ENCODE data around the gene MCTS1.
A peak's percentile ranks its signal among the peaks of the same experiment; 100 is the strongest.
"Not testable (repeated sequence)": the region's sequence is repeated elsewhere in the genome, so short reads cannot be mapped to it uniquely, and the experiment has no call there.

MCTS1 gene, protein sequence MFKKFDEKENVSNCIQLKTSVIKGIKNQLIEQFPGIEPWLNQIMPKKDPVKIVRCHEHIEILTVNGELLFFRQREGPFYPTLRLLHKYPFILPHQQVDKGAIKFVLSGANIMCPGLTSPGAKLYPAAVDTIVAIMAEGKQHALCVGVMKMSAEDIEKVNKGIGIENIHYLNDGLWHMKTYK

DNA sequence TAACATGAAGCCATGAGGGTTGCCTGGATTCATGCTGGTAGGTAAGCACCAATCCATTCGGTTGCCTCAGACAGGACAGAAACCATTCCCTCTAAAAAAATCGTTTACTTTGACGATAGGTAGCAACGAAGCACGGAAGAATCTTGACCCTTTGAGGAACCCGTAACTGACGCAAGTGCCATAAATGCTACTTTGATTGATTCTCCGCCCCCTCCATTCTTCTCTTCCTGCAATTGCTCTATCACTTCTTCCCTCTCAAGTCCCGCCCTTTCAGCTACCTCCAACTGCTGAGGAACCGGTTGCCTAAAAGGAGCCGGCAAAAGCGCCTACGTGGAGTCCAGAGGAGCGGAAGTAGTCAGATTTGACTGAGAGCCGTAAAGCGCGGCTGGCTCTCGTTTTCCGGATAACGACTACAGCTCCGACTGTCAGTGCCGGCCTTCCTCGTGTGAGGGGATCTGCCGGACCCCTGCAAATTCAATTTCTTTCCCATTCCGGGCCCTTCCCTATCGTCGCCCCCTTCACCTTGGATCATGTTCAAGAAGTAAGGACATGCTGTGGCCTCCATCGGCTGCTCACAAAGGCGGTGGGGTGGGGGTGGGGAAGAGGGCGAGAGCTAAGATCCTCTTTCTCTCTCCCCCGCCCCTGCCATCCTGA lies at the start of gene MCTS1:
MCTS1 (plus strand) TSS at position 395 of the 654 bp plus-strand sequence; CDS start at position 531, 136 bp downstream.
- FAIRE-seq: peak; percentile 92

DNA sequence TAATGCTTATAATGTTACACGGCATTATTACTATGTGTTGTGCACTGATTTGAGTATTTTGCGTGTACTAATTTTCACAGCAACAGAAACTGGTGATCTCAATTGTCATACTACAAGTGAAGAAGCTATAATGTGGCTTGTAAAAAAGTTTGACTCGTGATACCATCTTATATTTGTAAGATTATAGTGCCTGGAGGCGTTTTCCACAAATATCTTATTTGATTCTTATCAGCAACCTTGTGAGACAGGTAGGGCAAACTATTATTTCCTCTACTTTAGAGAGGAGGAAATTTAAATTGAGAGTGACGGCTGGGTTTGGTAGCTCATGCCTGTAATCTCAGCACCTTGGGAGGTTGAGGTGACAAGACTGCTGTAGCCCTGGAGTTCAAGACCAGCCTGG lies 47.6 kb upstream of the MCTS1 start:
- no peak for FAIRE-seq

DNA sequence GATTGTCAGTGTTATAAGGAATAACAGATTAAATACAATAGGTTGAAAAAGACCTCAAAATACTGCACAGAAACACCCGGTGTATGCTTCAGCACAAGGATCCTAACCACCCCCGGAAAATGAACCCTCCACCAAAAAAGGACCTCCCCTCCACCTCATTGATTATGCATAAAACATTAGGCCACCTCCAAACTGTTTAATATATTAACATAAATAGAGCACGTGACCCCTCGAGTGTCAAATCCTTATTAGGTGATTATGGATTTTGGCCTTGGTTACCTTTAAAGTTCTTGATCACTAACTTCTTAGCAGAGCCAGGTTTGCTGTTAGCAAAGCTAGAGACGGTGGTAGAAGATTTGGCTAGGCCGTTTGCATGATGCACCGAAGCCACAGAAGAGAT lies 44.1 kb upstream of the MCTS1 start:
- no peak for FAIRE-seq

DNA sequence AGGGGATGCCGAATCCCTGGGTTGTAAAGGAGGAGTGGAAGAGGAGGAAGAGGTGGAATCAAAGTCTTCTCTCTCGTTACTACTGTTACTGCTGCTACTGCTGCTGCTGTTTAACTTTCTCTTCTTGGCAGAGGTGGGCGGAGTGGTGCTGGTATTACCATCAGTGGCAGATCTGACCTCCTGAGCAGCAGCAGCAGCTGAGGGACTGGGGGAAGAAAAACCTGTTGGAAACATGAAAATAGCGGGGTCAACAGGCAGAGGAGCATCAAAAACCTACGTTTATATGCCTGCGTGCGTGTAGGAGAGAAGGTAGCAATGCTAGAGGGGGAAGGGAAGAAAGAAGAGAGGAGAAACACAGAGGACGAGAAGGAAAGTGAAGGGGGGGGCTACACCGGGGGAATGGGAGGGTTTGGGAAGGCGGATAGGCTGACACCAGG lies 43.5 kb upstream of the MCTS1 start:
- no peak for FAIRE-seq

DNA sequence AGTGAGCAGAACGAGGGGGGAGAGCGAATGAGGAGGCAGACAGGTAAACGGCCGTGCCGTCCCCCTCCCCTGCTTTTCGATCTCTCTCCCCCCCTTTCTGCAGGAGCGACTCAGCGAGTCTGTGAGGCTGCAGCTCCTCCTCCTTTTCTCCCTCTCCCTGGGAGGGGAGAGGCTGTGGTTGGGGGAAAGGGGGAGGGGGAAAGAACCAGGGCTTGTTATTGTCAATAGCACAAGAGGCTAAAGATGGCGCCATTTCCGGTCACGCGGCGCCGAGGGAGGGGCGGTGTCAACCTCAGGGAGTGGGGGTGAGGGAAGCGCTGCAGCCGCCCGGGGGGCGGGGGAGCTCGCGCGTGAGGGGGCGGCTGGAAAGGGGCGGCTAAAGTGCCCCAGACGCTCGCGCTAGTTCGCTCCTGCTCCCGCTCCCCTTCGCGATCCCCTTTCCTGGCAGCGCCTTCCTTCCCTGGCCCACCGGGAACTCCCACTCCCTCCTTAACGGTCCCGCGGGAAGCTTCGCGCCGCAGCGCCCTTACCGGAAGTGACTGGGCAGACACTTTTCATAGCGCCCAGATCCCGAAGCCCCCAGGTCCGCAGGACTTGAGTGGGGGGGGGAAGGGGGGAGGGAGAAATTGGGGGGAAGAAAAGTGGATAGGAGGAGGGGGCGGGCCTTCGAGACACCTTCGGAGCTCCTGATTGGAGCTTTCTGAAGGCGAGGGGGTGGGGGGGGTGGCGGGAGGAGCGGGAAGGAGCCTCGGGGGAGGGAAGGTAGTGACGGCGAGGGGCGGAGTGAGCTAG lies 42.9 kb upstream of the MCTS1 start, which contains the start of gene CUL4B:
CUL4B (minus strand) TSS at position 121 of the 792 bp plus-strand sequence. CDS start 324 bp downstream, outside the sequence.
- no peak for FAIRE-seq

DNA sequence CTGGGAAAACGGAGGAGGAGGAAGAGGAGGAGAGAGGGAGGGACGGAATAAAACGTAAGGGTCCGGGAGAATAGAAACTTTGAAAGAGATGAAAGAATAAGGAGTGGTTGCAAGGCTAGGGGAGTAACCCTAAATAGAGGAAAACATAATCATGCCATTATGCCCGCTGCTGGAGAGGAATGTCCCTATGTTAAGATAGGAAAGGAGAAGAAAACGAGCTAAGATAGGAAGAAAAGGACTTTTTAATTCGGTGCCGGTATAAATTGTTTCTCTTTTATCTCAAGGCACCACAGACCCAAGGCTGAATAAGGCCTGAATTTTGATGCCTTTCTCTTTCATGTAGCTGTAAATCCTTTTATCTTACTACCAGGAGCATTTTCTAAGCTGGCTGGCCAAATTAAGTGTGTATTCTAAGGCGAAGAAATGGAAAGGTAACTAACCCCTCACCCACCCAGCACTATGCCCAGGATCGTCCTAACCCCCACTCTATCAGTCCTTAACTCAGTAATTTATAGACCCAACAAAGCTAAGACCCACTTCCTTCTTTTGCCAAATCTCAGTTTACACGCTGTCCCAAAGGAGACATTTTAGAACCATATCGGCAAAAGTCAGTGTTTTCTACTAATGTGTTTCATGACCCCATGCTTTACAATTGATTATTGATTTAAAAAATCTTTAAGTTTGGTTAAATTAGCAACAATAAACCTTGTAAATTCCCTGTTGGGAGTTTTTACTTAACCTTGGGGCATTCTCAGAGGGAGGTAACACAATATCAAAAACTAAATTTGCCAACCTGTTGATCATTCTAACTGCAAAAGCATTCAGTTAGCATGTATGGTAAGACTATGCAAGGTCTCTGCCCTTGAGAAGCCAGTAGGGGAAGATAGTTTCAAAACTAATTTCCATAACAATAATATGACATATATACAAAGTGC lies 42.0 kb upstream of the MCTS1 start:
- no peak for FAIRE-seq

DNA sequence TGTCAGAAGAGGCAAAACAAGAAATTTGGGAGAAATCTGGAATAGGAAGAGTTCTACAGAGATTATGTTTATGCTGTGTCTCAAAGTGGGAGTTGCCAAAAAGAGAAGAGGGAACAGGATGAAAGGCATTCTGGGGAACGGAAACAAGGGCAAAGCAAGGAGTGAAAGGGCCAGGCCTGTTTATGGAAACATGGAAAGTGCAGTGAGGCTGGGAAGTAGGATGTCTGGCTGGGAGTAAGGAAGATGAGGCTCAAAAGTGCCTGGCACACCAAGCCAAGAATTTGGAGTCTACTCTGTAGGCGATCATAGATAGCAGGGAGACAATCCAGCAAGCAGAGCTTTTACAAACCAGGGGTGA lies 41.4 kb upstream of the MCTS1 start:
- no peak for FAIRE-seq

DNA sequence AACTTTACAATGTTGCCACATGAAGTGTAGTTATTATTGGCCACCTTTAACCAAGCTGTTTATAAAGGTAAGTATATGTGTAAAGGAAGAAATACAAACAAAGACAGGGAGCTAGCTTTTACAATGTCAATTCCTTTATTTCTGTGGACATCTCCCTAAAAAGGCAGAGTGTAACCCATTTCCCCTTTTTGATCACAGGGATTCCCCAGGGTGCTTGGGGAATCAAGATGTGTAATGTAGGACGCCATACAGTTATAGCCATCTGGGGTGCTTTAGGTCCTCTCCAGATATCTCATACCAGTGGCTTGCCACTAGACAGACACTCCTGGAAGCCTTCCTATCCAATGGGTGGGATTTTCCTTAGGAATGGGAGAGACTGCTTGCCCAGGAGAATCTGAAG lies 39.0 kb upstream of the MCTS1 start:
- no peak for FAIRE-seq

DNA sequence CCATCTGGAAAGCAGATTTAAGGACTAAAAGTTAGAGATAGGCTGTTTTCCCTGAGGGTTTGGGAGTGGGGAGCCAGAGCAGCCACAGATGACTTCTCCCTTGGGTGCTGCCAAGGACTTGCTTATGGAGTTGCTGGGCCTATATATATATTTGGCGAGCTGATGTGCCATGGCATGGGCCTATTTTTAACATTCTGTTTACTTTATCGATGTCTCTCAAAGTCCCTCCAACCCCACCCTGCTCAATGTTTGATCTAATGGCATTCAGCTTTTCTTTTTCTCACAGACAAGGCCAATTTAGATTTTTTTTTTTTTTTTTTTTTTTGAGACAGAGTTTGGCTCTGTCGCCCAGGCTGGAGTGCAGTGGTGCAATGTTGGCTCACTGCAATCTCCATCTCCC lies 37.1 kb upstream of the MCTS1 start:
- no peak for FAIRE-seq

DNA sequence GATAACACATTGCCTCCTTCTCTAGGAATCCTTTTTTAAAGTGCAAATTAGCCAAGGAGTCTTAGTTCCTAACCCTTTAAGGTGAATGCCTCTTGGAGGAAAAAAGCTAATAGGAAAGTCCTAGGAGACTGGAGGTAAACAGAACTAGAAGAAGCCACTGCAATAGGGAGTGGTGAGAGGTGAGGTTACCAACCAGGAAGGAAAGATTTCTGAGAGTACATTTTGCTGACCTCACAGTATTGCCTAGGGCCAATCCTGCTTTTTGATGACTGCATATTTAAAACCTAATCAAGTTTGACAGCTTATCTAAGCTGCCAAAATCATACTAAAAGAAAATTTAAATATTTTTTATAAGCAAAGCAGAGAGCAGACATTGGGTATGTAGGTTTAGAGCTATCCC lies 35.9 kb upstream of the MCTS1 start:
- FAIRE-seq: no peak

DNA sequence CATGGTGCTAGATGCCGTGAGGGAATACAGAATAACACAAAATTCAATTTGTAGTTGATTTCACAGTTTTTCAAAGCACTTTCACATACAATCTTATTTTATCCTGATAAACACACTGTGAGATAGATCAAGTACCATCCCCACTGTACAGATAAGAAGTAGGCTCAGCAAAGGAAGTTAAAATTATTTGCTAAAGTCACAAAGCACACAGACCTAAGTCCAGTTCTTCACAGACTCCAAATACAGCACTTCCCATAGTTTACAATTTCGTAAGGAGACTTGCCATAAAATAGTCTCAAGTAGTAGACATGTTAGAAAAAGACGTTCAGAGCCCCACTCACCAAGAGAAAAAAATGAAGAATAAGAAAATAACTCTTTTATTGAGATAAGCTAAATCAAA lies 35.3 kb upstream of the MCTS1 start:
- FAIRE-seq: no peak

DNA sequence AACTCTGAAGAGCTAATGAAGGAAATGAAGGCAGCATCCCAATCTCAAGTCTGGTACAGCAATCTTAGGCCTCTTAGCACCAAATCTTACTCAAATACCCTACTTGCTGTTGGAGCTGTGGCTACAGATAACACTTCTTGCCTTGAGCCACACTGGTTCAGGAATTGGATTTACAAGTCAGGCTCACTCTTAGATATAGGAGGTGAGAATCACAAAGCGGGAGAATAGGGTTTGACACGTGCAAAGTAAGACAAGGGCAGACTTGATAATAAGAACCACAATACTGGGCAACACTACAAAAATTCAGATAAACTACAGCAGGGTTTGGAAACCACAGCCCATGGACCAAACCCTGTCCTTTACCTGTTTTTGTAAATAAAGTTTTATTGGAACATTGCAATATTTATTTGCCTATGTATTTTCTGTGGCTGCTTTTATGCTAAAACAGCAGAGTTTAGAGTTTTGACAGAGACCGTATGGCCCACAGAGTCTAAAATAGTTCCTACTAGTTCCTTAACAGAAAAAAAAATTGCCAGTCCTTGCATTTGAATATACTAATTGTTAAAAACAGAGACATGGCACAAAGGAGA lies 33.8 kb upstream of the MCTS1 start:
- no peak for FAIRE-seq

DNA sequence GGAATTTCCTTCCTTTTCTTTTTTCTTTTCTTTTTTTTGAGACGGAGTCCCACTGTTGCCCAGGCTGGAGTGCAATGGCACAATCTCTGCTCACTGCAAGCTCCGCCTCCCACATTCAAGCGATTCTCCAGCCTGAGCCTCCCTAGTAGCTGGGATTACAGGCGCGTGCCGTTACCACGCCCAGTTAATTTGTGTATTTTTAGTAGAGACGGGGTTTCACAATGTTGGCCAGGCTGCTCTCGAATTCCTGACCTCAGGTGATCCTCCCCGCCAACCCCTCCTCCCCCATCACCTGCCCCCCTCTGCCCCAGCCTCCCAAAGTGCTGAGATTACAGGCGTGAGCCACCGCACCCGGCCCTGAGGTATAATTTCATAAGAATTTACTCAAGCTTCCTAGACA lies 30.1 kb upstream of the MCTS1 start:
- FAIRE-seq: not testable (repeated sequence)

DNA sequence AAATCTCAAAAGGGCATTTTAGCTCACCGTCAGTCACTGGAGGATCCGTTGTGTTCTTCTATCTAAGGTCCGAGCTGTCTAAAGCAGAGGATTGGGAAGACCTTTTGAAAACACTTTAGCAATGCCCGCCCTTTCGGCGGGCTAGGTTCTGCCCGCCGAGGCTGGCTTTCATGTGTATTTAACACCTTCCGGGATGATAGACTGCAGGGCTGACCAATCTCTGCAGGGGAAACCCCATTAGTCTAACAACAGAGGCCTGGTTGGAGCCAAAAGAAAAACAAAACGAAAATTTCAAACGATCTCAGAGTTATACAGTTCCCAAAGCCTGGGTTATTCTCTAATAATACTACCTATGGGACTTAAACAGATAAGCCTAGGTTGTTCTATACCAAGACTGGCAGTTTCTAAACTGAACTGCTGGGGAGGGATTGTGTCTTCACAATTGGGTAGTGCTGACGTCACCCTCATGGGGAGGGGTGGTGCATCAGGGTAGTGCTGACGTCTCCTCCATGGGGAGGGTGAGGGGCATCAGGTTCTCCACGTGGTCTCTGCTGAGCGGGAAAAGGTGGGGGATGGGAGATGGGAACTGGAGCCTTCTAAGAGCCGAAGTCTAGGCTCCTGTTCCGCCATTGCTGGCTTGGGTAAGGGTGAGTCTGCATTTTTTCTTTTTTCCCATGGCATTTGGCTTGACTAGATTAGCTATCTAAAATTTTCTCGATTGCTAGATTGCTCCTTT lies 28.4 kb upstream of the MCTS1 start:
- FAIRE-seq: no peak

DNA sequence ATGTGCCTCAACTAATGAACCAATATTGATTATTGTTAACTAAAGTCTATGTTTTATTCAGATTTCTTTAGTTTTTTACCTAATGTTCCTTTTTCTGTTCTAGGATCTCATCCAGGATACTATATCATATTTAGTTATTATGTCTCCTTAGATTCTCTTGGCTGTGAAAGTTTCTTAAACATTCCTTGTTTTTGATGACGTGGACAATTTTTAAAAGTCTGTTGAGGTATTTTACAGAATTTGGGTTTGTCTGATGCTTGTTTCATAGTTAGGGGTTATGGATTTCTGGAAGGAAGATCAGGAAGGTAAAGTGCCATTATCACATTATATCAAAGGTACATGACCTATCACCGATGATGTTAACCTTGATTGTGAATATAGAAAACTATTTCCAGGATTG lies 18.2 kb upstream of the MCTS1 start:
- no peak for FAIRE-seq

DNA sequence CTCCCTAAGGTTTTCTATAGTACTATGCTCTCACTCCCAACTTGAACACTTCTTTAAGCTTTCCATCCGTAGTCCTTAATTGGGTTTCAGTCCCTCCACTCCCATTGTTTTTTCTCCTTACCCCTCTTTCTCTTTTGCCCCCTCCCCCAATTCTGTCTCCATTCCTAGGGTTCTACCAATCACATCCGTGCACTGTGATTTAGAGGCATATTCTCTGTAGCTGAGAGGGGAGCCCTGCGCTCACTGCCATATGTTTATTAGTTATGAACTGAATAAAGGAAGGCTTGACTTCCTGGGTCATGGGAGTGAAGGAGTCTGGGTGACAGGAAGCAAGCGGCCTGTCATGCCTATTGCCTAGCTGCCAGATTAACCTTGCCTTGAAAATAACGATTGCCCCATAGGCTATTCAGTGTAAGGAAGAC lies 471 bp downstream of the MCTS1 start:
- FAIRE-seq: no peak

DNA sequence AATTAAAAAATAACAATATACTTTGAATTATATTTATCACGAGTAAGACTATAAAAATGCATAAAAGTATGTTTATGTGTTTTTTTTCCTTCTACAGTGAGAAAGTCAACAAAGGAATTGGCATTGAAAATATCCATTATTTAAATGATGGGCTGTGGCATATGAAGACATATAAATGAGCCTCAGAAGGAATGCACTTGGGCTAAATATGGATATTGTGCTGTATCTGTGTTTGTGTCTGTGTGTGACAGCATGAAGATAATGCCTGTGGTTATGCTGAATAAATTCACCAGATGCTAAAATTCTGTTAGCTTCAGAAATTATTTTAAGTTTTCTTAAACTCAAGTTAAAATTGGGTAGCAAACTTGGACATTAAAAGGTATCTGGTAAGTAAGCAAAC lies 8.2 kb downstream of the MCTS1 start:
- FAIRE-seq: no peak

DNA sequence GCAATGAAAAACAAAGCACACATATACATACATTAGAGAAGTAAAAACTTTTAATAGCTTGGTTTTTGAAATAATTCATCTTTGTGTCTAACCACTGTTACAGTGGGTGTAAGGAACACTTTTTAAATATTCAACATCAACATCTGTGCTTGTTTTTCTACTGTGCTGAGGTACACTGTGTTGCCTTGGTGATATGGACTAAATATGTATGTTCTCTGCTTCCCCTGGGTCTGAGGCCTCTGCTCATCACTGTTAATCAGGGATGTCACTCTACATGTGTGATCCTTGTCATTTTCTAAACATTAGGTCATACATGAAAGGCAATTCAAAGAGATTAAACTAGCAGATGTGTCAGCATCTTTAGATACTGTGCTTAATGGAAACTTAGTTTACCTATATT lies 10.9 kb downstream of the MCTS1 start:
- no peak for FAIRE-seq

DNA sequence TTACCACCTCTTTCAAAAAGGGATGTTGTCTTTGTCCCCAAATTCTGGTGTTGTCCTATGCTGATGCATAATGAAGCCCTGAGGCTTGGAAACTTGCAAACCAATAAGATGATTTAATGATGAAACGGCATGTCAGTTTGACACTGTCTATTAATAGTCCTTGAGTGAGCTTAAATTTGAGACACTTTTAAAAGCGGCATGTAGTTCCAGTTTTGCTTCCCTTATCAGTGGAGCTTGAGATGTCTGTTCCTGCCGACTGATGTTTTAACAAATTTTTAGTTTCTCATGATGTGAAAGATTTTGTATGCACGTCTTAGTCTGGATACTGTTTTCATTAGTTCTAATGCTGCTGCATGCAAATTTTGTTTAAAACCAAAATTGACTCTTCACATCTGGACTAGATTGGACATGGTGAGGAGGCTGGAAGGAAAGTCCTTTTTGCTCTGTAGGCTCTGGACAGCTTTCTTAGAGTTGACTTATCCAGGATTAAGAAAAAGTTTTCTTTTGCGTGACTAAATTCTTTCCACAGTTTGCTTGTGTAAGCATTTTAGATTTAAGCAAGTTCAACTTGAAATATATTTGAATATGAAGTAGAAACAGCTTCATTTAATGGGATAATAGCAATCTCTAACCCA lies 14.2 kb downstream of the MCTS1 start:
- no peak for FAIRE-seq

DNA sequence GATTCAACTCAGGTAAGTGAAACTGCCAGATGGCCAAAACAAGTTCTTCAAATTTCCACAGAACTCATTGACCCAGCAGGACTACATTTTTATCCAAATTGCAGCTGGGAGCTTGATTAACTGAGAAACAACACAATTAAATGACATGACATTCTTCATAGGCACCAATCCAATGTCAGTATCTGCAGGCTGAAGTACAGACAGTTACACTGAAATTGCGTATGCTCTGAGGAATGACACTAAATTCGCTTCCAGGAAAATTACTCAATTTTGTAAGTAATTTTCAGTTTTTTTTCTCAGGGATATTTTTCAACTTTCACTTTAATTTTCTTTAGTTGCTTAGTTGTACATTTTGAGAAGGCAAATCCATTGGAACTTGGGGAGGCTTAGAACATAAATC lies 21.5 kb downstream of the MCTS1 start:
- FAIRE-seq: no peak
